ENCODE data around the gene SLC2A4RG.

Gene SLC2A4RG

GRCh38 chr20:63765902-63766301 is 26.3 kb downstream of the SLC2A4RG start:
- H3K4me3 ChIP-seq (ENCODE audit: low read depth, low read length) = no peak overlapping the region
- TF ChIP-seq CTCF (IDR thresholded peaks at IDR 0.05; ENCODE audit: low read depth, low read length, missing control alignments) = no peak
- no peak for DNase-seq (ENCODE audit: low read depth)

GRCh38 chr20:63766695-63767426 is 27.3 kb downstream of the SLC2A4RG start:
- TF ChIP-seq CTCF (IDR thresholded peaks at IDR 0.05; ENCODE audit: low read depth, low read length, missing control alignments) = no peak
- no peak overlapping the region for H3K4me3 ChIP-seq (ENCODE audit: low read depth, low read length)
- no peak for DNase-seq (ENCODE audit: low read depth)

GRCh38 chr20:63767456-63767855 is 27.9 kb downstream of the SLC2A4RG start:
- TF ChIP-seq CTCF (IDR thresholded peaks at IDR 0.05; ENCODE audit: low read depth, low read length, missing control alignments) = no peak
- H3K4me3 ChIP-seq (ENCODE audit: low read depth, low read length) = no peak overlapping the region
- DNase-seq (ENCODE audit: low read depth) = no peak

GRCh38 chr20:63767886-63768285 is 28.3 kb downstream of the SLC2A4RG start:
- TF ChIP-seq CTCF (IDR thresholded peaks at IDR 0.05; ENCODE audit: low read depth, low read length, missing control alignments) = no peak
- no peak for DNase-seq (ENCODE audit: low read depth)
- no peak overlapping the region for H3K4me3 ChIP-seq (ENCODE audit: low read depth, low read length)

- no peak for TF ChIP-seq CTCF (IDR thresholded peaks at IDR 0.05; ENCODE audit: low read depth, low read length, missing control alignments)
- no peak overlapping the region for H3K4me3 ChIP-seq (ENCODE audit: low read depth, low read length)
- DNase-seq (ENCODE audit: low read depth) = no peak
These were observed 29.3 kb downstream of the SLC2A4RG start for GRCh38 chr20:63768591-63769515.

- no peak for TF ChIP-seq CTCF (IDR thresholded peaks at IDR 0.05; ENCODE audit: low read depth, low read length, missing control alignments)
These were observed 30.4 kb downstream of the SLC2A4RG start for GRCh38 chr20:63769891-63770474.

More at GRCh38 chr20:63769891-63770474, 30.4 kb downstream of the SLC2A4RG start:
- no peak overlapping the region for H3K4me3 ChIP-seq (ENCODE audit: low read depth, low read length)
- DNase-seq (ENCODE audit: low read depth) = no peak
